GM15510 (cell line): Measurements from ENCODE around the gene CDYL.

Experiments used
- POLR2A ChIP-seq: IDR thresholded peaks from 3 replicates; pipeline ENCODE4 v1.6.1; 2011; ENCODE audit warnings: borderline replicate concordance; ENCODE audit not compliant: insufficient read length; ENCODE audit errors: extremely low read depth

The CDYL gene

GRCh38 chr6:4948781-4949450 lies 172.7 kb downstream of the CDYL start:
- TF ChIP-seq POLR2A = no peak

- no peak for TF ChIP-seq POLR2A
Measured at GRCh38 chr6:4950076-4950475, 173.9 kb downstream of the CDYL start.

DNA sequence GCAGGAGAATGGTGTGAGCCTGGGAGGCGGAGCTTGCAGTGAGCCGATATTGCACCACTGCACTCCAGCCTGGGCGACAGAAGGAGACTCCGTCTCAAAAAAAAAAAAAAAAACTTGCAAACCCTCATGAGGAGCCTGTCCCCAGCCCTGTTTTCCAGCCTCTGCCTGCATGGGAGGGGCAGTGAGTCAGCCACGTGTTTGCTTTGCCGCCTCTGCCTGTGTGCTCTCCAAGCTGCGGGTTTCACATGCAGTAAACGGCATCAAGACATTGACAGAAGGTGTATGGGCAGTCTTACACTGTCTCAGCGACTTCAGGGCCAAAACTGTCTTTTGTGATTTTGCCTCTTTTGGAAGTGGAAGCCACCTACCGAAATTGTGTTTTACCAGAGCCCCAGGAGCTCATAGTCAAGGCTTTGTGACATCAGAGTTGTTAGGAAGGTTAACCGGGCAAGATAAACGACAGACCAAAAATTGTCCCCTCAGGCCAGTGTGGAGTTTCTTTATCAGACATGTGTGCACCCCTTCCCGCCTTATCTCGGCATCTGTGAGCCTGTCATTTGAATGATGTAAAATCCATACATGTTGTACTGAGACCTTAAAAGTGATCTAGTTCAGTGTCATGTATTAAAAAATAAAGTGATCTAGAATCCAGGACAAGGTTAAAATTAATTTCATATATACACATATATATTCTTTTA lies 174.8 kb downstream of the CDYL start:
- TF ChIP-seq POLR2A = no peak

GRCh38 chr6:4953440-4953839 lies 177.2 kb downstream of the CDYL start:
- no peak for TF ChIP-seq POLR2A

DNA sequence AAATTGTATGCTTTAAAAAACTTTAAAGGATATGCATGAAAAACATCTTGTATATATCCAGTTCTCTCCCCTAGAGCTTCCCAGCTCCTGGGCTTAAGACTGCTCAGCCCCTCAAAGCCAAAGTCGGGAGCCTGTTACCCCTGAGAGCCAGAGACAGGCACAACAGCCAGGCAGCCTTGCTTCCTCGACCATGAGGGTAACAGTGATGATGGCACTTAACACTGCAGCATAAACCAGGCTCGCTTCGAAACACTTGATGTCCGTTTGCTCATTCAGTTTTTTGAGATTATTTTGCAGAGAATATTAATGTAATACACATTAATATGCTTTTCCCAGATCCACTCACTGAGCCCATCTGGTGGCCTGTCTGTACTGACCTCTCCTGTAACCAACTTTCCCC lies 180.4 kb downstream of the CDYL start:
- TF ChIP-seq POLR2A = no peak

GRCh38 chr6:4957521-4958231 lies 181.5 kb downstream of the CDYL start:
- no peak for TF ChIP-seq POLR2A

DNA sequence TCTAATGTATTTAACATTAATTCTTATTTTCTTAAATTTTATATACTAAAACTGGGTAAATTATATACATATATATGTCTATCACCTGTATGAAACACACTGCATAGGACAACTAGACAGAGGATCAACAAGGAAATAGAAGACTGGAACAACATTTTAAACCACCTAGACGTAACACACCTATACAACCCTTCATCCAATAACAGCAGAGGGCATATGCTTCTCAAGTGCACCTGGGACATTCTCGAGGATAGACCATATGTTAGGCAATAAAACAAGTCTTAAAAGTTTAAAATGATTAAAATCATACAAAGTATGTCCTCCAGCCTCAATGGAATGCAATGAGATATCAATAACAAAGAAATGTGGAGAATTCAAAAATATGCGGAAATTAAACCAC lies 182.4 kb downstream of the CDYL start:
- no peak for TF ChIP-seq POLR2A

- TF ChIP-seq POLR2A = no peak
Measured at GRCh38 chr6:4961322-4962168, 185.3 kb downstream of the CDYL start.

- no peak for TF ChIP-seq POLR2A
Measured at GRCh38 chr6:4962905-4963304, 186.7 kb downstream of the CDYL start.

- TF ChIP-seq POLR2A = no peak
Measured at GRCh38 chr6:4964675-4965561, 188.7 kb downstream of the CDYL start.

DNA sequence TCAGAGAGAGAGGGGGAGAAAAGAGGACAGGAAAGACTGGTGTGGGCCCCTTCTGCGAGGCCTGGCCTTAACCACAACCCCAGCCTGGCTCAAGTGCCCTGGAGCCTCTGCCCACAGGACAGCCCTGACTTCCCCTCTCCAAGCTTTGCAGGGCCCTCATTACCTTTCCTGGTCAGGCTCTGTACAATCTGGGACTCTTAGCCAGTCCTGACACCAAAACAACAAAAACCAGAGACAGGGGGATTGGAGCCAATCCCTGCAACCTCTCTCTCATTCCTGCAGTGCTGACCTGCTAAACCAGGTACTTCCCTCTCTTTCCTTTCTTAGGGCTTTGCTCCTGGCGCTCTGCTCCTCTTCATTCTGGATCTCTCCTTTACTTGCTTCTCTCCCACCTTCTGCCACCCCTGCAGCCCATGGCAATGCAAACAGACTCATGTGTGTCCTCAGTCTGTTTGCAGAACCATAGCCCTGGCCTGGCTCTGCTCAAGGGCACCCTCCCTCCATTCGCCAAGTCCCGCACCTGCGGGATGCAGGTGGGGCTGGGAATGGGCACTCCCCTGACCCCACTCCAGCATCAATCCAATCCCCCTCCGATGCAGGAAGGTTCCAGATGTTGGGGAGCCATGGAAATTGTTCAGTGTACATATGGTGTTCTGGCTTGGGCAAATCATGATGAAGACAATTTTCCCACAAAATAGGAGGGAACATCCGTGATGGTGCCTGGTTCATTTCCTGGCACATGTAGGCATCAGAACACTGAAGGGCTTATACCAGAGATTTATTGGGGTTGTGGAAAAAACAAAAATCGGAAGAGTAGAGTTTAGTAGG lies 189.6 kb downstream of the CDYL start:
- no peak for TF ChIP-seq POLR2A

- TF ChIP-seq POLR2A = no peak
Measured at GRCh38 chr6:4967301-4968030, 191.3 kb downstream of the CDYL start.
